ENCODE measurements around the gene TMEM123. TPM values are rescaled to one million over a fixed set of nuclear protein-coding genes. Genes with fewer than 3 reads are reported as not detected.

The TMEM123 gene
- total RNA-seq, 3 donors from 2014 or later (not counting 1 experiment from before 2014, with no cell fraction given) = 100 to 126 (median 118) TPM

- no peak overlapping the region for H3K27ac ChIP-seq (ENCODE audit: low read length)
- no peaks in the 10 kb centered on the region for H3K36me3 Mint-ChIP-seq
- H3K4me1 ChIP-seq (ENCODE audit: control insufficient read depth, insufficient read depth, low read length) = no peaks in the 10 kb centered on the region
- no peak overlapping the region for H3K4me3 ChIP-seq (ENCODE audit: low read length)
- peaks cover 13 to 14% of the 10 kb centered on the region in 2 donors for H3K27me3 Mint-ChIP-seq (ENCODE audit: low read depth in 2 of 2)
- no peaks in the 10 kb centered on the region for H3K36me3 ChIP-seq (ENCODE audit: control insufficient read depth, insufficient read depth, low read length)
- H3K27ac Mint-ChIP-seq = no peak overlapping the region
- TF ChIP-seq CTCF (IDR thresholded peaks at IDR 0.05) = no peak
- DNase-seq (no peak), ATAC-seq (no peak)
- H3K27me3 ChIP-seq (ENCODE audit: control insufficient read depth, insufficient read depth, low read length) = no peaks in the 10 kb centered on the region
- H3K9me3 Mint-ChIP-seq = no peaks in the 10 kb centered on the region
- no peaks in the 10 kb centered on the region for H3K4me1 Mint-ChIP-seq
- intact Hi-C loops (cut with micrococcal nuclease) = no loop called here
- WGBS (ENCODE audit: insufficient coverage) = 44% methylated on average over 3 of the region's 5 CpGs
- no peaks in the 10 kb centered on the region for H3K9me3 ChIP-seq (ENCODE audit: control insufficient read depth, insufficient read depth, low read length)
- no peak overlapping the region for H3K4me3 Mint-ChIP-seq
These were observed 36.9 kb upstream of the TMEM123 start for GRCh38 chr11:102489186-102490145.

GRCh38 chr11:102488208-102488607 is 35.6 kb upstream of the TMEM123 start:
- no peaks in the 10 kb centered on the region for H3K36me3 ChIP-seq (ENCODE audit: control insufficient read depth, insufficient read depth, low read length)
- no peaks in the 10 kb centered on the region for H3K9me3 ChIP-seq (ENCODE audit: control insufficient read depth, insufficient read depth, low read length)
- no peaks in the 10 kb centered on the region for H3K4me1 ChIP-seq (ENCODE audit: control insufficient read depth, insufficient read depth, low read length)
- H3K36me3 Mint-ChIP-seq = no peaks in the 10 kb centered on the region
- H3K4me1 Mint-ChIP-seq = no peaks in the 10 kb centered on the region
- no peaks in the 10 kb centered on the region for H3K9me3 Mint-ChIP-seq
- H3K27ac Mint-ChIP-seq = no peak overlapping the region
- no peak overlapping the region for H3K4me3 Mint-ChIP-seq
- H3K27me3 Mint-ChIP-seq (ENCODE audit: low read depth in 2 of 2) = peaks cover 13 to 14% of the 10 kb centered on the region in 2 donors
- H3K27ac ChIP-seq (ENCODE audit: low read length) = no peak overlapping the region
- no peak for TF ChIP-seq CTCF (IDR thresholded peaks at IDR 0.05)
- H3K4me3 ChIP-seq (ENCODE audit: low read length) = no peak overlapping the region
- no peaks in the 10 kb centered on the region for H3K27me3 ChIP-seq (ENCODE audit: control insufficient read depth, insufficient read depth, low read length)
- intact Hi-C loops (cut with micrococcal nuclease) = no loop called here
- ATAC-seq (no peak), DNase-seq (no peak)
- 78% methylated on average over 3 of the region's 3 CpGs for WGBS (ENCODE audit: insufficient coverage)

DNA sequence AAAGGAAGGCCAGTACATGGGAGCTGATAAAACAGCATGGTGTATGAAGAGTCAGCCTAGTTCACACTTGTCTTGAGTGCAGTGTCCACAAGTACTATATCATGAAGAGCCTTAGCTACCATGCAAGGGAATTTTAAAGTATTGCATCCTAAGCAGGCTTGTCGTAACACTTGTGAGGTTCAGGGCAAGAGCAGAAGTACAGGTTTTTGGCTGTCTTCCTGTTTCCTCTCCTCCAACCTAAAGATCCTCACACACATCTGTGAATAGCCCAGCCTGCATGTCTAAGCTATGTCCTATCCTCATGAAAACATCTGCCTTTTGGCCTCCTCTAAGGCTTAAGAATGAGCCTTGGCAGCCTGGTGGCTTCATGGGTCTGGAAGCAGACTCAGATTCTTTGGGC is 34.6 kb upstream of the TMEM123 start:
- no peak for ATAC-seq
- H3K4me1 Mint-ChIP-seq = no peaks in the 10 kb centered on the region

More for the DNA sequence above, 34.6 kb upstream of the TMEM123 start:
- Histone ChIP-seq H3K4me3 (ENCODE audit: low read length) (no peak overlapping the region), H3K36me3 (ENCODE audit: control insufficient read depth, insufficient read depth, low read length) (no peaks in the 10 kb centered on the region), H3K27me3 (ENCODE audit: control insufficient read depth, insufficient read depth, low read length) (no peaks in the 10 kb centered on the region), H3K9me3 (ENCODE audit: control insufficient read depth, insufficient read depth, low read length) (no peaks in the 10 kb centered on the region), H3K27ac (ENCODE audit: low read length) (no peak overlapping the region), H3K4me1 (ENCODE audit: control insufficient read depth, insufficient read depth, low read length) (no peaks in the 10 kb centered on the region)
- no peak overlapping the region for H3K27ac Mint-ChIP-seq
- 88% methylated on average over 1 of the region's 1 CpG for WGBS (ENCODE audit: insufficient coverage)
- DNase-seq = no peak
- peaks cover 6 to 10% of the 10 kb centered on the region in 2 donors for H3K27me3 Mint-ChIP-seq (ENCODE audit: low read depth in 2 of 2)
- no peak for TF ChIP-seq CTCF (IDR thresholded peaks at IDR 0.05)
- intact Hi-C loops (cut with micrococcal nuclease) = no loop called here
- no peak overlapping the region for H3K4me3 Mint-ChIP-seq
- no peaks in the 10 kb centered on the region for H3K36me3 Mint-ChIP-seq
- no peaks in the 10 kb centered on the region for H3K9me3 Mint-ChIP-seq

All from natural killer cell (primary cell).